Thyroid gland (tissue), 4 donors: ENCODE results near the gene PDCD7.

Source experiments
- CTCF ChIP-seq, 6 experiments: fragments of 200-600 bp in 3 of 6; fragments of 450-650 bp in 3 of 6; sonication (generic) in 3 of 6; IDR thresholded peaks; one replicate each; pipeline ENCODE4 v1.5.1; 2016 to 2019; ENCODE audit warnings: antibody characterized with exemption in 6 of 6, mild to moderate bottlenecking in 2 of 6, inconsistent platforms in 1 of 6, moderate library complexity in 1 of 6
- POLR2A ChIP-seq, 2 donors: fragments of 450-650 bp; IDR thresholded peaks; one replicate each; pipeline ENCODE4 v1.6.1; 2017; ENCODE audit warnings: antibody characterized with exemption in 2 of 2, mild to moderate bottlenecking in 2 of 2, moderate library complexity in 1 of 2

- no peak for TF ChIP-seq POLR2A (IDR thresholded peaks at IDR 0.05)
- no peak for TF ChIP-seq CTCF (IDR thresholded peaks at IDR 0.05)
Measured at GRCh38 chr15:65101891-65102708, 31.5 kb downstream of the PDCD7 start.
